GM18907 (cell line): ENCODE measurements around the gene PPFIA1.

Experiments used
- ATAC-seq: cut with Tn5 transposase; IDR thresholded peaks from one replicate; pipeline ENCODE4 v1.9.1; 2021; ENCODE audit warnings: mild to moderate bottlenecking, moderate library complexity; ENCODE audit not compliant: unreplicated experiment

PPFIA1 gene

GRCh38 chr11:70352601-70353000 is 82.1 kb downstream of the PPFIA1 start:
- ATAC-seq = no peak

GRCh38 chr11:70353329-70353728 is 82.8 kb downstream of the PPFIA1 start:
- no peak for ATAC-seq

GRCh38 chr11:70353900-70354568 is 83.5 kb downstream of the PPFIA1 start:
- ATAC-seq = no peak

GRCh38 chr11:70354629-70355028 is 84.1 kb downstream of the PPFIA1 start:
- no peak for ATAC-seq

GRCh38 chr11:70358753-70359152 is 88.3 kb downstream of the PPFIA1 start:
- ATAC-seq = no peak

- ATAC-seq = no peak
Observed at GRCh38 chr11:70359451-70360205, 89.1 kb downstream of the PPFIA1 start.

- ATAC-seq = no peak
Observed at GRCh38 chr11:70360211-70360610, 89.7 kb downstream of the PPFIA1 start.

GRCh38 chr11:70364178-70364577 is 93.7 kb downstream of the PPFIA1 start:
- no peak for ATAC-seq

GRCh38 chr11:70364745-70365543 is 94.5 kb downstream of the PPFIA1 start:
- ATAC-seq = no peak

GRCh38 chr11:70365544-70365927 is 95.0 kb downstream of the PPFIA1 start:
- no peak for ATAC-seq

- ATAC-seq = no peak
Observed at GRCh38 chr11:70367071-70367470, 96.6 kb downstream of the PPFIA1 start.

- no peak for ATAC-seq
Observed at GRCh38 chr11:70368961-70369360, 98.5 kb downstream of the PPFIA1 start.

GRCh38 chr11:70371241-70371640 is 100.8 kb downstream of the PPFIA1 start:
- no peak for ATAC-seq

- no peak for ATAC-seq
Observed at GRCh38 chr11:70372076-70372475, 101.6 kb downstream of the PPFIA1 start.

- ATAC-seq = no peak
Observed at GRCh38 chr11:70376621-70377020, 106.1 kb downstream of the PPFIA1 start.

- no peak for ATAC-seq
Observed at GRCh38 chr11:70377645-70378044, 107.2 kb downstream of the PPFIA1 start.

GRCh38 chr11:70378506-70379134 is 108.1 kb downstream of the PPFIA1 start:
- no peak for ATAC-seq

GRCh38 chr11:70381350-70381749 is 110.9 kb downstream of the PPFIA1 start:
- no peak for ATAC-seq

- no peak for ATAC-seq
Observed at GRCh38 chr11:70381872-70382861, 111.7 kb downstream of the PPFIA1 start.
